LHCN-M2 (cell line): ENCODE data around the gene AGAP3. TPM values are rescaled to one million over a fixed set of nuclear protein-coding genes. Genes with fewer than 3 reads are reported as not detected.
A peak's percentile ranks its signal among the peaks of the same experiment; 100 is the strongest.

Experiments
- DNase-seq: peaks from one replicate; pipeline ENCODE4 v3.0.0-alpha.2; 2012; ENCODE audit warnings: low read depth
- total RNA-seq: library from RNA; depleted of rRNA; stranded (reverse); fragments of >200 nt; gene quantifications from 2 replicates; pipeline ENCODE4 v1.2.3, GENCODE V29; 2014

Gene AGAP3
- total RNA-seq, 1 experiment from 2014 or later: 53.4 TPM

- no peak for DNase-seq
Measured at GRCh38 chr7:151109094-151110048, 23.1 kb downstream of the AGAP3 start.

GRCh38 chr7:151110236-151110940 lies 24.1 kb downstream of the AGAP3 start:
- no peak for DNase-seq

GRCh38 chr7:151110941-151111645 lies 24.8 kb downstream of the AGAP3 start:
- peak; percentile 63 for DNase-seq

- DNase-seq: peak; percentile 86
Measured at GRCh38 chr7:151113344-151114150, 27.3 kb downstream of the AGAP3 start.

GRCh38 chr7:151114151-151115090 lies 28.1 kb downstream of the AGAP3 start:
- no peak for DNase-seq

GRCh38 chr7:151115121-151115835 lies 29.0 kb downstream of the AGAP3 start:
- DNase-seq: no peak

GRCh38 chr7:151115836-151116418 lies 29.7 kb downstream of the AGAP3 start:
- DNase-seq: no peak

- DNase-seq: no peak
Measured at GRCh38 chr7:151116603-151117440, 30.5 kb downstream of the AGAP3 start.

GRCh38 chr7:151117565-151117964 lies 31.3 kb downstream of the AGAP3 start:
- no peak for DNase-seq

- DNase-seq: no peak
Measured at GRCh38 chr7:151118108-151119054, 32.1 kb downstream of the AGAP3 start.

- DNase-seq: no peak
Measured at GRCh38 chr7:151119055-151119415, 32.8 kb downstream of the AGAP3 start.

- no peak for DNase-seq
Measured at GRCh38 chr7:151119902-151120301, 33.6 kb downstream of the AGAP3 start.

- DNase-seq: no peak
Measured at GRCh38 chr7:151120896-151121295, 34.6 kb downstream of the AGAP3 start.

GRCh38 chr7:151121380-151122170 lies 35.3 kb downstream of the AGAP3 start:
- DNase-seq: no peak

GRCh38 chr7:151122276-151122675 lies 36.0 kb downstream of the AGAP3 start:
- DNase-seq: no peak

- DNase-seq: no peak
Measured at GRCh38 chr7:151122796-151123157, 36.5 kb downstream of the AGAP3 start.
